Activated T-cell treated with anti-CD3 and anti-CD28 coated beads for 24 hours (primary cell): ENCODE measurements around the gene TFEB.

ENCODE experiments used
- DNase-seq: peaks from one replicate; pipeline ENCODE4 v3.0.0-alpha.2; 2020; ENCODE audit warnings: low read depth

Gene TFEB

DNA sequence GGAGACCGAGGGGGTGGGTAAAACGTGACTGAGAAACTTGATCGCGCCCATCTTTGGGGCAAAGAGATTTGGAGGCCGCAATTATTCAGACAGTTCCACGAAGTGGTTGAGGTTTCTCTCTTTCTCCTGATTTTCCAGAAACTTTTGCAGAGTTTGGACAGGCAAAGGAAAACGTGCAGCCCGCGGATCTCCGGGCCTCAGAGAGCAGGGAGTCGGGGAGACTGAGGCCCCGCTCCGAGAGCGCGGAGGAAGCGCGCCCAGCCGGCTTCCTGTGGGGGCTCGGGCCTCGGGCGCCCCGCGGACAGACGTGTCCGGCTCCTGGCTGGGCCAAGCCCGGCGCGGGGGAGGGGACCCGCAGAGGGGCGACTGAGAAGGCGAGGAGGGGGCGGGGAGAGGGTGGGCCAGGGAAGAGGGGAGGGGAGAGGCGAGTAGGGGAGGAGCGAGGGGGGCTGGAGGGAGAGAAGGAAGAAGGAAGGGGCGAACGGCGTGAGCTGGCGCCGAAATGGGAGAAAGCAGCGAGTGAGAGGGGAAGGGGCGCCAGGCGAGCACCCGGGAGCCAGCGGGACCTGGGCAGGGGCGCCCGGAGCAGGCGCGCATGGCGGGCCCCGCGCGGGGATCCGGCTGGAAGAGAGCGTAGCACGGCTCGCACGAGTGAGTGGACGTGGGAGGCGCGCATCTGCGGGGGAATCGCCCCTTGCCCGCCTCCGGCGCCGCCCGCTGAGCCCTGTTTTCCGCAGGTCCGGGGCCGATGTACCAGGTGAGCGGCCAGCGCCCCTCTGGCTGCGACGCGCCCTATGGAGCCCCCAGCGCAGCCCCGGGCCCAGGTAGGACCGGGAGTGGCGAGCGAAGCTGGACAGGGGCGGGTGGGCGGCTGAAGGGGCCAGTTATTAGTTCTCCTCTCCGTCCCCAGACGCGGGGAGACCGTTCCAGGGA lies 97.1 kb downstream of the TFEB start, which contains the start of gene MDFI:
TSS of gene MDFI (plus strand) at position 467 of the 933 bp plus-strand sequence. CDS start at position 749, 282 bp downstream.
- no peak for DNase-seq

DNA sequence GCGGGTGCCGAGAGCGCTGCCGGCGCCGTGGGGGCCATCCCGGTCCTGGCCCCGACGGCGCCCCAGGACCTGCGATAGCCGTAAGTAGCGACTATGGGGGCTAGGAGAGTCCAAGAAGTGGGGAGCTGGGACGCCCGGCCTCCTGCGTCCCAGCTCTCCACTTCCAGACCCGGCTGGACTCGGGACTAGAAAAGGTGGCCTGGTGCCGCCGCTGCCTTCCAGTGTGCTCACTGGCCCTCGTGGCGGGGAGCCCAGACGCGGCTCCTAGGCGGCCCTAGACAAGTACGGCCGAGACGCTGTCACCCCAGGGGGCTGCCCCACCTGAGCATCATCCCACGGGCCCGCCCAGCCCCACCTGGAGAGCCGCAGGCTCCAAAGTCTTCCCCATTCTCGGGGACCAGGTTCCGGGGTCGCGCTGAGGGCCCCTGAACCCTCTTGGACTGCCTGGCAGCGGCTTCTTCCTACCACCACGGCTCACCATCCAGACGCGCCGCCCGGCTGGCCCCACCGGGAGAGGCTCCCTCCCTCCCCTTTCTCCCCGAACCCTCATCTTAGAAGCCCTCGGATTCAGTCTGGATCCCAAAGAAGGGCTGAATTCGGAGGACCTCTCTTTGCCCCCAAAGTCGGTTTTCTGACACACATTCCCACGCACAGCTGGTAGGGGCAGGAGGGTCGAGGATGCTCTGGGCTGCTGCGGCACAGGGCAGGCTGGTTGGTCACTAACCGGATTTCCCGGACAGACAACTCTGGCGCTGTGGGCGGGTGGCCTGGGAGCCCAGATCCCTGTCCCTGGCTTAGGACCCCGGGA lies 98.0 kb downstream of the TFEB start:
- DNase-seq, result no peak

DNA sequence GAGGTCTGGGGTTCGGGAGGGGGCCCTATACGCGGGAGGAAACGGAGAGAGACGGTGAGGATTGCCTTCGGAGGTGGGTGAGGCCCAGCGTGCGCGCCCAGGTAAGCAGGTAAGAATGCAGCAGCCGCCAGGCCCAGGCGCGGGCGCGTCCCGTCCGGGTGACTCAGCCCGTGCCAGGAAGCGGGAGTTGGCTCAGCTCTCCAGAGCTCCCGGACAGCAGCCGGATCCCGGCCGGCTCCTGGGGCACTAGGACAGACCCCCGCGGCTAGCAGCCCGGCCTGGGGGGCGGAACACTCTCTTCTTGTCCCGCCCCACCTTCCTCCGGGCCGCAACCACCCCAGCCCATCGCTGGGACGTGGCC lies 98.6 kb downstream of the TFEB start:
- DNase-seq, result no peak

DNA sequence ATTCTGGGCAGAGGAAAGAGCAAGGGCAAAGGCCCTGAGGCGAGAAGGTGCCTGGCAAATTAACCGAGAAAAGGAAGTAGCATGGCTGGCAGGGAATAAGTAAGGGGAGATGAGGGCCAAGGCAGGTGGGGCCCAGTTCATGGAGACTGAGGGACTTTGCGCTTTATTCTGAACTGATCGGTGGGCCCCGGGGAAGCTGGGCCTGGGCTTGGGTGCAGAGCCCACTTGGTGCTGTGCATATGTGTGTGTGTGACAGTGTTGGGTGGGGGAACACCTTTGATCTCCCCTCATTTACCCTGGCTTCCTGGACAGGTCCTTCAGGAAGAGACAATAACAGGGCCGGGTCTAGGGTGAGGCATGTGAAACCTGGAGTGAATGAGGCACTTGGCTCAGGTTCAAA lies 100.0 kb downstream of the TFEB start:
- no peak for DNase-seq

DNA sequence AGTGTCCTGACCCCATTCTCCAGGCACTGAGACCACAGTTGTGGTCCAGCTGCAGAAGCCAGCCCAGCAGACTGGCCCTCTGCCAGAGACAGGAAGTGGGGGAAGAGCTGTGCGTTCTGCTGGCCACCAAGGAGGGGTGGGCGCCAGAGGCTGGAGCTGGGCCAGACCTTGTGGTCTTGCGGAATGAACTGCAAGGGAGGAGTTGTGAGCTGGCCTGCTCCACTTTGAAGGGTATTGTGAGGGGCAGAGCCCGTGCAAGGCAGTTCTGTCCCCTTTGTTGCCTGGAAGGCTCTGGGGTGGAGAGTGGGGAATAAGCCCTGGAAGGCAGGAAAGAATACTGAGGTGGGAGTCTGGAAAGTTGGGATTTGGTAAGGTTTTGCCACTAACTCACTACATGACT lies 100.8 kb downstream of the TFEB start:
- DNase-seq, result no peak
